Right cardiac atrium (tissue), 5 donors: Measurements from ENCODE around the gene CTPS2. TPM values are rescaled to one million over a fixed set of nuclear protein-coding genes. Genes with fewer than 3 reads are reported as not detected.
"Not testable (repeated sequence)": the region's sequence is repeated elsewhere in the genome, so short reads cannot be mapped to it uniquely, and the experiment has no call there.

Experiments
- ATAC-seq, 2 donors: fragments of 200-7000 bp; cut with Tn5 transposase; one replicate each; pipeline versions ENCODE4 v1.8.0 to v1.9.1; 2020; ENCODE audit warnings: moderate library complexity in 2 of 2, mild to moderate bottlenecking in 1 of 2
- DNase-seq, 3 donors: peaks; one replicate each; pipeline ENCODE4 v3.0.0-alpha.2; 2020
- H3K27ac ChIP-seq: one replicate; pipeline ENCODE4 v1.5.1; 2013; ENCODE audit warnings: mild to moderate bottlenecking, low read length, control low read depth, moderate library complexity
- H3K27me3 ChIP-seq: one replicate; pipeline ENCODE4 v1.6.1; 2013; ENCODE audit not compliant: control insufficient read depth, insufficient read depth
- H3K4me1 ChIP-seq: one replicate; pipeline ENCODE4 v1.6.1; 2013; ENCODE audit warnings: low read length; ENCODE audit not compliant: control insufficient read depth, insufficient read depth
- H3K4me3 ChIP-seq: one replicate; pipeline ENCODE4 v1.5.1; 2013; ENCODE audit warnings: low read length, control low read depth
- H3K9me3 ChIP-seq: one replicate; pipeline ENCODE4 v1.6.1; 2013; ENCODE audit warnings: low read length; ENCODE audit not compliant: control insufficient read depth
- WGBS: extraction: QIAGEN DNeasy Blood & Tissue Kit; methylation state at CpG from one replicate; pipeline ENCODE4 v1.1.7; 2013; 5-methylcytosine and 5-hydroxymethylcytosine counted together
- intact Hi-C, 4 donors: fragments of 100-400 bp; cut with DNase I; formaldehyde crosslinking; loops; one replicate each; pipeline versions ENCODE4 v1.11.0 to v1.14.0; 2022 to 2023
- polyA plus RNA-seq: library from polyadenylated mRNA; stranded (reverse); fragments of 200-250 nt; gene quantifications from one replicate; pipeline ENCODE4 v1.2.3, GENCODE V29; 2013
- total RNA-seq, 4 donors: library from RNA; stranded (reverse); fragmentation: NEBNext Ultra II Directional; extraction: Animal tissue kit (Norgen Biotek cat#: 25700); gene quantifications; one replicate each; pipeline ENCODE4 v1.2.1, GENCODE V29; 2021
- donor health status: healthy with polysubstance abuse.
- donor health status: DM: no; HTN: yes; CAD: no.
- donor health status: DM: no; HTN: no; CAD: no.
- donor health status: DM: no; HTN: yes; CAD: no; lungs with severe emphysema.
- donor health status: DM: yes; HTN: yes; CAD: no.

The CTPS2 gene
- total and polyA plus RNA-seq, 5 donors, result 4.0 to 6.8 (median 6.1) TPM

DNA sequence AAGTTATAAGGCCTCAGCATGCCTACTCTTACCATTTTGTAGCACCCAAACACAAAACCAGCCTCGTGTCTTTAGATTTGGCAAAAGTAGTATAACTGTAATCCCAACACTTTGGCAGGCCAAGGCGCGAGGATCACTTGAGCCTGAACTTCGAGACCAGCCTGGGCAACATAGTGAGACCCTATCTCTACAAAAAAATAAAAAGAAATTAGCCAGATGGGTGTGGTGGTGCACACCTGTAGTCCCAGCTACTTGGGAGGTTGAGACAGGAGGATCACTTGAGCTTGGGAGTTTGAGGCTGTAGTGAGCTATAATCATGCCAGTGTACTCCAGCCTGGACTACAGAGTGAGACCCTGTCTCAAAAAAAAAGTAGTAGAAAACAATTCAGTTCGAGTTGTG lies 24.6 kb upstream of the CTPS2 start:
- no peak for ATAC-seq
- peaks cover 2% of the 10 kb centered on the region for H3K4me1 ChIP-seq
- H3K4me3 ChIP-seq, result no peak overlapping the region
- 97% methylated on average over 5 of the region's 5 CpGs for WGBS
- H3K27ac ChIP-seq, result no peak overlapping the region
- H3K9me3 ChIP-seq, result no peaks in the 10 kb centered on the region
- H3K27me3 ChIP-seq, result no peaks in the 10 kb centered on the region
- DNase-seq, result no peak
- intact Hi-C loops, result no loop called here

DNA sequence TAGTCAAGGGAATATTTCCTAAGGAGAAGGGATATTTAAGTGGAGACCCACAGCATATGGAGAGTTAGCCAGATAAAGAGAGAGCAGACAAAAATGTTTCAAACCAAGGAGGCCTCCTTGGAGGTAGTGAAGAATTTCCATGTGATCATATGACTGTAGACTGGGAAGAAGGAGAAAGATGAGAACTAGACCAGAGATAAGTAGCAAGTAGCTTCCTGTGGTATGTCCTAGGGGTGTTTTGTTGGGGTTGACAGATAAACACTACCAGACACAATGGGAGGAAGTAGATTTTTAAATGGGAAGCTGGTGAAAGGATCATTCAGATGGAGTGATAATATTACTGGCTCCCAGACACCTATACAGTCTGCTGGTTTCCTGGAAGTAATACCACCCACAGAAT lies 20.5 kb upstream of the CTPS2 start:
- intact Hi-C loops, result no loop called here
- ATAC-seq, result no peak
- H3K27ac ChIP-seq, result no peak overlapping the region
- no peak overlapping the region for H3K4me3 ChIP-seq
- H3K27me3 ChIP-seq, result no peaks in the 10 kb centered on the region
- no peak for DNase-seq
- H3K9me3 ChIP-seq, result no peaks in the 10 kb centered on the region
- peaks cover 2% of the 10 kb centered on the region for H3K4me1 ChIP-seq

DNA sequence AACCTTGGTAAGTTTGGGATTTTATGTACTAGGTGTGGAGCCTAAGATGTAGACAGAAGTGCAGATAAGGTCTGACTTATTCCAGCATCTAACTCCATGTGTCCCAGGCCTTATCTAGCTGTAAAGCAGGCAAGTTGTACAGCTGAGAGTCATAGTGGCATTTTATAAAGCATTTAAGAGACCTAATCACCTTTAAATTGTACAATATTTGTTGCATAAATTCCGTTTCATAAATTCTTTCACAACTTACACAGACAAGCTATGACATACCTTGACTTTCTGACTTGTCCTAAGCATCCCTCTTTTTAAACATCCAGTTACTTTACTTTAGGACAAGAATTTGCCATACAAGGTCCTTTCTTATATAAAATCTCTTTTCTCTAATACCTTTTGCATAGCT lies 18.0 kb upstream of the CTPS2 start:
- intact Hi-C loops, result no loop called here
- Histone ChIP-seq H3K27ac (no peak overlapping the region), H3K4me3 (no peak overlapping the region), H3K9me3 (no peaks in the 10 kb centered on the region), H3K4me1 (peaks cover 2% of the 10 kb centered on the region), H3K27me3 (no peaks in the 10 kb centered on the region)
- ATAC-seq (no peak), DNase-seq (no peak)
- 98% methylated on average over 1 of the region's 1 CpG for WGBS

DNA sequence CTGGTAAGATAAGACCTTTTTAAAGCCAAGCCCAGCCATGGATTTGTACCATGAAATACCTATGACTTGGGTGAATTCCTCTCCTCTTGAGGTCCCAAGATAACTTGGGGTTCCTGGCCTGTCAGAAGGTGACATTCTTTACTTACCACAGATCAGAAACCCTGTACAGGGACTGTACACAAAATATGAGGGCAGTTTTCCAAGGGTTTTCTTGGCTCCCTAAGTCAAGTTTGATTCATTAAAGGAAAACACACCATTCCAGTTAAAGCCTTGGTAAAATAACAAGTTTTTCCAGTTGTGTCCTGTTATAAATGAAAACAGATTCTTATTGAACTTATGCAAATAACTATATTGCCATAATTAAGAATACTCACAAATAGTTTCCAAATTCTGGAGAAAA lies 15.2 kb upstream of the CTPS2 start:
- no peaks in the 10 kb centered on the region for H3K27me3 ChIP-seq
- no peak overlapping the region for H3K4me3 ChIP-seq
- H3K4me1 ChIP-seq, result peaks cover under 1% of the 10 kb centered on the region
- H3K27ac ChIP-seq, result no peak overlapping the region
- no peaks in the 10 kb centered on the region for H3K9me3 ChIP-seq
- ATAC-seq (no peak), DNase-seq (no peak)
- intact Hi-C loops, result no loop called here

DNA sequence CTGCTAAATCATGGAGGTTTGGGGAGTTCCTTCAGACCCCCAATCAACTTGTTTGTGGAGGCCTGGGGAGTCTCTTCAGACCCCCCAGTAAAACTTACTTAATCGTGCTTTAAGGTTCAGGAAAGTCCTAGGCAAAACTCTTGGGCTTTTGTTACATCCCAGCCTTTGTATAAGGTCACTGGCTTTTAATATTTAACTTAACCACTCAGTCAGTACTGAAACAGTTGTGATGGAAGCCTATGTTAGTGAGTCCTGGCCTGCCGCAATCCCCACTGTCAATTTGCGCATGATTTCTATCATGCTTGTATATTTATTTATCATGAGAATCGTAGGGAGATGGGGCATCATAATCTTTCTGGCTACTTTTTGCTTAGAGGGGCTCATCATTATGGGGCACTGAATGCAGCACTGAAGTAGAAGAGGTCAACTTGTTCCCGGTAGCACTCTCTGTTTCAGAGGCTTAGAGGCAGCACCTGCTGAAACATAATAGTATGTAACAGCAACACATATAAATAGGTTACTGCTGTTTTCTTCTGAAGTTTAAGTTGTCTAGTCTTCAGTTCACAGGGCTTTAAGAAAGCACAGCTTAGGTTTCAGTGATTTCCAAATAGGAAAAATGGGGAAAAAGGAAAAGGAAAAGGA lies 14.0 kb upstream of the CTPS2 start:
- 91% methylated on average over 5 of the region's 5 CpGs for WGBS
- H3K27me3 ChIP-seq, H3K27ac ChIP-seq, H3K4me1 ChIP-seq, intact Hi-C loops, DNase-seq, ATAC-seq, H3K9me3 ChIP-seq, H3K4me3 ChIP-seq: not testable (repeated sequence)

DNA sequence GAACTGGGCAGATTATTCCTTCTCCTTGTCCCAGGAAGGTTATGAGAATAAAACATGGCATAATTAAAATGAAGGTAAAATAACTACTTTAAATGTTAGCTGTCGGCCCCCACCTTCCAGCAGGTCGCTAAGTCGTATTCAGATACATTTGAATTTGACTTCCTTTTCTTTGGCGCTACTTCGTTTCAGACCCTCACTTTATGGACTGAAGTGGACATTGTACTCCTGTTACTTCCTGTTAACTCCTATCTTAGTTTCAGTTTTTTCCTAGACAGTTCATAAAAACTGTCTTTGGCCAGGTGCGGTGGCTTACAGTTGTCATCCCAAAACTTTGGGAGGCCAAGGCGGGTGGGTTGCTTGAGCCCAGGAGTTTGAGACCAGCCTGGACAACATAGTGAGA lies 12.6 kb upstream of the CTPS2 start:
- H3K27me3 ChIP-seq, result no peaks in the 10 kb centered on the region
- no peak overlapping the region for H3K27ac ChIP-seq
- DNase-seq, result no peak
- intact Hi-C loops, result no loop called here
- no peaks in the 10 kb centered on the region for H3K9me3 ChIP-seq
- H3K4me3 ChIP-seq, result no peak overlapping the region
- ATAC-seq, result no peak
- 92% methylated on average over 7 of the region's 7 CpGs for WGBS
- H3K4me1 ChIP-seq, result peaks cover 2% of the 10 kb centered on the region

DNA sequence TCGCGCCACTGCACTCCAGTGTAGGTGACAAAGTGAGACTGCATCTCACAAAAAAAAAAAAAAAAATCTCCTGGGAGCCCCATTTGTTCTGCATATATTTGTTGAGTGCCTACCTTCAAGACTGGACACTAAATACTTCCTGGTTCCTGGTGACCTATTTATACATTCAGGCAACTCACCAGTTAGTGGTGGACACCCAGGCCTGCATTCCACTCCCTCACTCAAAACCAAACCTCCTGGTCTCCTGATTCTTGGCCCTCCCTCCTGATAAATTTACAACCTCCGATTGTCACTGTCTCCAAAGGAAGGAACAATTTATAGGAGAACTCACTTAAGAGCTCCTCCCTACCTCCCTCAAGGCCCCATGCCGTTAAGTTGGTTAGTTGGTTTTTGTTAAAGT lies 10.0 kb upstream of the CTPS2 start:
- Histone ChIP-seq H3K4me3 (no peak overlapping the region), H3K9me3 (no peaks in the 10 kb centered on the region), H3K27ac (no peak overlapping the region), H3K27me3 (no peaks in the 10 kb centered on the region), H3K4me1 (peaks cover 2% of the 10 kb centered on the region)
- ATAC-seq, result no peak
- WGBS, result 84% methylated on average over 4 of the region's 4 CpGs
- intact Hi-C loops, result no loop called here
- DNase-seq, result no peak

DNA sequence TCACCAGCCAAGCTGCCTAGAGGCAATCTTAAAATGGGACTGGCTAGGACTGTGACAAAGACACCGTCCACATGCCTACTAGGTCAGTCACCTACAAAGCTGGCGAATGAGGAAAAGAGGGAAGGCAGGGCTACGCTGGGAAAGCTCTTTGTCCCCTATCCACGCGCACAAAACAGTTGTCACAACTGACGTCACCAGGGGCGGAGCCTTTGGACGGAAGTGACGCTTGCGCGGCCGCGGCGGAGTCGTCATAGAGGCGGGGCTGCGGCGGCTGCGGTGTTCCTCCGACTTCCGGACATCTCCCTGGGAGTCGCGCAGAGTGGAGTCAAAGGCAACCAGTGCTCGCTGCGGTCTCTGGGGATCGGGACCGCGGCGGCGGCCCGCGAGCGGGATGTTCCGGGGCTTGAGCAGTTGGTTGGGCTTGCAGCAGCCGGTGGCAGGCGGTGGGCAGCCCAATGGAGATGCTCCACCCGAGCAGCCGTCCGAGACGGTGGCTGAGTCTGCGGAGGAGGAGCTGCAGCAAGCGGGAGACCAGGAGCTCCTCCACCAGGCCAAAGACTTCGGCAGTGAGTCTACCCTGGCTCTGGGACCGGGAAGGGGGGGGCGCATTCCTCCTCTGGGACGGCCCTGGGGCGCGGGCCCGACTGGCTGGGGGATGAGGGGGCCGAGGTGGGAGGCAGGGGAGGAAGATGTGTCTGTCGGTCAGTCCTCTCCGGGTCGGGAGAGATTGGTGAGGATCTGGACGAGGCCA lies 7.0 kb upstream of the CTPS2 start, which contains the start of gene SYAP1:
Gene SYAP1, plus strand, starts transcription at position 279 of the 751 bp plus-strand sequence. Its CDS starts 113 bp downstream, at position 392.
- intact Hi-C loops, result no loop called here
- 0% methylated on average over 53 of the region's 54 CpGs for WGBS

DNA sequence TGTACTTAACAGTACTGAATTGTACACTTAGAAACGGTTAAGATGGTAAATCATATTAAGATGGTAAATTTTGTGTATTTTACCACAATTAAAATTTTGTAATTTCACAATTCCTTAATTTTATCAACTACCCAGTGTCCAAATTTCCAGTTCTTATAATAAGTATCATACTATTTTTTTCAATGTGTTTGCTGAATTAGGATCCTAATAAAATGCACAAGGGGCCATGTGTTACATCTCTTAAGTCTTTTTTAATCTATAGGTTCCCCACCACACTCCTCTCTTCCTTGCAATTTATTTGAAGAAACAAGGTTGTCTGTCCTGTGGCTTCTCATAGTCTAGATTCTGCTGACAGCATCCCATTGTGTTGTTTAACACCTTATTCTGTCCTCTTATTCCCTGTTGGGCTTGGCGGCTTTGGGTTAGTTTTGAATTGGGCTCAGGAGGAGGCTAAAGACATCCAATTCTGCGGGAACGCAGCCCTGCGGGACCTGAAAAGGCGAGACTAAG lies 6.4 kb upstream of the CTPS2 start:
- intact Hi-C loops, result no loop called here
- DNase-seq (no peak), ATAC-seq (no peak)
- Histone ChIP-seq H3K27ac (peak overlapping the region; percentile 99), H3K27me3 (no peaks in the 10 kb centered on the region), H3K4me3 (peak overlapping the region; percentile 67), H3K4me1 (peaks cover 2% of the 10 kb centered on the region), H3K9me3 (no peaks in the 10 kb centered on the region)
- WGBS, result 15% methylated on average over 6 of the region's 6 CpGs

More for the DNA sequence above, 7.0 kb upstream of the CTPS2 start, which contains the start of gene SYAP1:
- Histone ChIP-seq H3K9me3 (no peaks in the 10 kb centered on the region), H3K4me1 (peaks cover 2% of the 10 kb centered on the region), H3K4me3 (peak within 1 kb of the TSS; percentile 67), H3K27ac (peak within 1 kb of the TSS; percentile 99), H3K27me3 (no peaks in the 10 kb centered on the region)
- peak; percentile 96 to 98 (median 97) for DNase-seq
- ATAC-seq, result peak; percentile 99

DNA sequence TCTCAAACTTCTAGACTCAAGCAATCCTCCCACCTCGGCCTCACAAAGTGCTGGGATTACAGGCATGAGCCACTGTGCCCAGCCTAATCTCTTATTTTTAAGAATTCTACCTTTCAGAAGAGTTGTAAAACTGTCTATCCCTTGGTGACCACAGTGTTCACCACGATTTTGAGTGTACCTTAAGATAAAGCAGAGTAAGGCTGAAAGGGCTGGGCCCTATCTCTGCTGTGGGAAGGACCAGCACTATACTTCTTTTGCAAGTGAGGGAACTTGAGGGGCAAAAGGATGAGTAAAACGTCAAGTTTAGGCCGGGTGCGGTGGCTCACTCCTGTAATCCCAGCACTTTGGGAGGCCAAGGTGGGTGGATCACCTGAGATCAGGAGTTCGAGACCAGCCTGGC lies 4.0 kb upstream of the CTPS2 start:
- H3K9me3 ChIP-seq, DNase-seq, H3K27ac ChIP-seq, H3K4me3 ChIP-seq, intact Hi-C loops, ATAC-seq, H3K27me3 ChIP-seq, H3K4me1 ChIP-seq: not testable (repeated sequence)
- 83% methylated on average over 6 of the region's 6 CpGs for WGBS

DNA sequence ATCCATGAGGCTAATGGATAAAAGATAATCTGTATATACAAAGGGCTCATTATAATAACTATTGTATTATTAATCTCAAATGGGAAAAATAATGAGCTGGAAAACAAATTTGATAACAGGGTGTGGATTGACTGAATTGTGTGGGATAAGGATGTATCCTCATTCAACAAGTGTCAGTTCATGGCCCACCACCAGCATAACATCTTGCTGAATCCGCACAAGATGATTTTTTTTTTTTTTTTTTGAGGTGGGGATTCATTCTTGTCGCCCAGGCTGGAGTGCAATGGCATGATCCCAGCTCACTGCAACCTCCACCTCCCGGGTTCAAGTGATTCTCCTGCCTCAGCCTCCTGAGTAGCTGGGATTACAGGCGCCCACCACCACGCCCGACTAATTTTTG lies 3.2 kb upstream of the CTPS2 start:
- H3K9me3 ChIP-seq, ATAC-seq, H3K27me3 ChIP-seq, H3K4me3 ChIP-seq, intact Hi-C loops, DNase-seq, H3K27ac ChIP-seq, H3K4me1 ChIP-seq: not testable (repeated sequence)
- 87% methylated on average over 4 of the region's 6 CpGs for WGBS
